HG02870 (cell line): ENCODE data around the gene TUBB.
"Not testable (repeated sequence)": the region's sequence is repeated elsewhere in the genome, so short reads cannot be mapped to it uniquely, and the experiment has no call there.

Experiments
- ATAC-seq: cut with Tn5 transposase; IDR thresholded peaks from one replicate; pipeline ENCODE4 v1.9.1; 2021; ENCODE audit warnings: mild to moderate bottlenecking, moderate library complexity; ENCODE audit not compliant: unreplicated experiment

TUBB gene

GRCh38 chr6:30735668-30736314, 15.6 kb downstream of the TUBB start:
- ATAC-seq = no peak

- no peak for ATAC-seq
These were observed 18.4 kb downstream of the TUBB start for GRCh38 chr6:30738532-30738931.

GRCh38 chr6:30740540-30740870, 20.4 kb downstream of the TUBB start:
- ATAC-seq = no peak

DNA sequence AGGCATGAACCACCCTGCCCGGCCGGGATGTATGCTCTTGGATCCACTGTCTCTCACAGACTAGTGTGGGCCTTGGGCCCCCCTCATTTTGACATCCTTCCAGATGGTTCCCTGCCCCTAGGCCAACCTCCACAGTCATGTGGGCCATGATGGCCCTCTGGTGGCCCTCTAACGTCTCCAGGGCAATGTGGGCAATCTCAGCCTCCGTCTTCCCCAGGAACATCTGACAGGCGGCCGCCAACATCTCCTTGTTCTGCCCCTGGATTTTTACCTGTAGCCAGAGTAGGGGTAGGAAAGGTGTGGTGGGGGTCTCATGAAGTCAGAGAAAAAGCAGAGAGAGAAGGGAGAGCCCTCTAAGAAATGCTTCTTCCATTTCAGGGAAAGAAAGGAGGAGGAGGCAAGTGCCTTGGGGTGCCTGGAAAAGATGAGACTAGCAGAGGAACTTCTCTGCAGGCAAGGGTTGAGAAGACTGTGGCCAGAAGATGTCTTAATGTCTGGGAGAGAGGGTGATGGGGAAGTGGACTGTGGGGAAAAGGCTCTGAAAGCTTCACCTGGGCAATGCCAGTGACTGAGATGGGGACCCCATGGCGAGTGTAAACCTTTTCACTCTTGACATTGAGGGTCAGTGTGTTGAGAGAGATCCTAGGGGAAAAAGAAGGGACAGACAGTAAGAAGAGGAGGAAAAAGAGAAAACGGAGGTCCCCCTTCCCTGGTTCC, 21.1 kb downstream of the TUBB start:
- ATAC-seq = no peak

- ATAC-seq = no peak
These were observed 21.7 kb downstream of the TUBB start for GRCh38 chr6:30741789-30742315.

GRCh38 chr6:30742316-30743098, 22.4 kb downstream of the TUBB start, which contains the start of gene FLOT1:
Gene FLOT1 (minus strand): TSS chr6:30742687. CDS start chr6:30742189, 498 bp downstream.
- peak; percentile 64 for ATAC-seq

GRCh38 chr6:30743099-30744053, 23.2 kb downstream of the TUBB start:
- ATAC-seq = peak; percentile 21

DNA sequence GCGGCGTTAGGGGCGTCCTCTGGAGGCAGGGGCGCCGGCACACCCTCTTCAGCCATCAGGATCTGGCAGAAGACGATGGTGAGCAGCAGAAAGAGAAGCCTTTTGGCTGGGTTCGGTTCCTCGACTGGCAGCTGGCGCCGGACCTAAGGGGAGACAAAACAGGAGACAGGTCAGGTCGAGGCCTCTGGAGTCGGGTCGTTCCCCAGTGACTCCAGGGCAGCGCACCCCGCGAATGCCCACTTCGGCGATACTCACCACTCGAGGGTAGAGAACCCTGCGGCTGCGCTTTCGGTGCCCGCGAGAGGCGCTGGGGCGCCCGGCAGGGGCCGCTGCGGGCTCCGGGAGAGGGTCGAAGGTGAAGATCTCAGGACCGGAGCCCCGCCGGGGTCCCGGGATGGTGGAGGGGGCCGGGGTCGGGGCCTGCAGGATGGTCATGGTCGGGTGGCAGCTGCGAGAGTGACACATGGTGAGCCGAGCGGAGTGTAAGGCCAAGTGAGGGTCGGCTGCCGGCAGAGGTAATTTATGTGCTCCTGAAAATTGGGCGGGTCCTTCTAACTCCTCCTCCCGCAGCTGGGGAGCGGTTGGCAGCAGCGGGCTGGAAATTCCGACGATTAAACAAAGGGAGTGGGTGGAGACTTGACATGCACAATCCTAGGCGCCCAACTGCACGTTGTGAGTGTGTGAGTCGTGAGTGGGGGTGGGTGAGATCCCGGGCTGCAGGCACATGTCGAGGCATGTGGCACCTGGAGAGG, 24.1 kb downstream of the TUBB start, which contains the start of gene IER3:
TSS of gene IER3 (minus strand) at position 494 of the 752 bp plus-strand sequence. CDS start at position 465, 29 bp downstream.
- peak; percentile 29 for ATAC-seq

DNA sequence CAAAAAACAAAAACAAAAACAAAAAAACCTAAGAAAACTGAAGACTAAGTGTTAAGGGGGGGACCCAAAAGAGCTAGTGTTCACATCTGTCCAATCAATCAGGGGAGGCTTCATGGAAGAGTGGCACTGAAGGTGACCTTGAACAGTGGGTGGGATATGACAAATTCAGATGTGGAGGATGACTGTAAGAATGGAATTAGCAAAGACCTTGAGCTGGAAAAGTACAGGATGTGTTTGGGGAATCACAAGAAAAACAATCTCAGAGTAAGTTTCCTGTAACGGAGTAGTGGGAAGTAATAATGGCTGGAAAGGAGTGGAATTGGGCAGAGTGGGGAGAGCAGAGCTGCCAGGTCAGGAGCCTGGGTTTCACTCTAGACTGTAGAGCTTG, 27.1 kb downstream of the TUBB start:
- ATAC-seq = no peak

- no peak for ATAC-seq
These were observed 28.0 kb downstream of the TUBB start for GRCh38 chr6:30747902-30748769.

DNA sequence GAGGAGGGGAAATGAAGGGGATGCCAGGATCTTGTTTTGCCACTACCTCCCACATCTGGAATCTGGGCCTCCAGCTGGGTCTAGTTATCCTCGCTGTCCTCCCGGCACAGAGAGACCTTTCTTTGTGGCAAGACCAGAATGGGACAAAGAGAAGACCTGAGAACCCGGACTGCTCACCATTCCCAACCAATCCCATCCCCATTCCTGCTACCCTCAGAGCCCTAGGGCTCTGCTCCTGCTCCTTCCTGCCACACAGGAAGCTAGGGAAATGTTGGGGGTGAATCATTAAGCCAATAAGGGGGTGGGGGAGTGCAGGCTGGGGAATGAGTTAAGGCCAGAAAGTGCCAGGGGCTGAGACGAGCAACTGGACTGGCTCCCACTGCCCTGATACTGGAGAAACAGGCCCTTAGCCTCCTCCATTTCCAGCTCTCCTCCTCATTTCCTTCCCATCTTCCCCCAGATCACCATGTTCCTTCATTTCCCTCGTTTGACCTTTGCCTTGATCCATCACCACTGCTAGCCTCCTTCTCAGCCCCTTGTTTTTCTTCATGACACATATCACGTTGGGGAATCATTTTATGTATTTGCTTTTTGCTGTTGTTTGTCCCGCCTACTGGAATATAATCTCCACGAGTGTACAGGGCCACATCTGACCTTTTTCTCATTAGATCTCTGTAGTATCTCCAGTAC, 28.8 kb downstream of the TUBB start:
- no peak for ATAC-seq

- no peak for ATAC-seq
These were observed 29.6 kb downstream of the TUBB start for GRCh38 chr6:30749554-30750378.

DNA sequence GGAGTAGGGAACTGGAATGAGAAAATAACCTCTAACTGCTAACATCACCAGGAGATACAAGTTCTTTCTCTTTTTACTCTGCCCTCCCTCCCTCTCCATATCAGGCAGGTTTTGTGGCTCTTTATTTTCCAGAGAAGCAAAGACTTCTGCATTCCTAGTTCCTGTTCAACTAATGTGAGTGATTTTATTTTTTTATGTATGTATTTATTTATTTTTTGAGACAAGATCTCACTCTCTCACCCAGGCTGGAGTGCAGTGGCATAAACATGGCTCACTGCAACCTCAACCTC, 30.2 kb downstream of the TUBB start:
- ATAC-seq = no peak

- ATAC-seq = no peak
These were observed 32.2 kb downstream of the TUBB start for GRCh38 chr6:30752157-30752927.

- ATAC-seq = no peak
These were observed 34.5 kb downstream of the TUBB start for GRCh38 chr6:30754631-30755030.

GRCh38 chr6:30756405-30757003, 36.4 kb downstream of the TUBB start:
- ATAC-seq = not testable (repeated sequence)
